Left forelimb (tissue), 1 donor: ENCODE measurements around the gene PKD1L1.
A peak's percentile ranks its signal among the peaks of the same experiment; 100 is the strongest.
"Not testable (repeated sequence)": the region's sequence is repeated elsewhere in the genome, so short reads cannot be mapped to it uniquely, and the experiment has no call there.

Experiments
- DNase-seq: peaks from one replicate; pipeline ENCODE4 v3.0.0-alpha.2; 2018; ENCODE audit warnings: low spot score

The PKD1L1 gene

DNA sequence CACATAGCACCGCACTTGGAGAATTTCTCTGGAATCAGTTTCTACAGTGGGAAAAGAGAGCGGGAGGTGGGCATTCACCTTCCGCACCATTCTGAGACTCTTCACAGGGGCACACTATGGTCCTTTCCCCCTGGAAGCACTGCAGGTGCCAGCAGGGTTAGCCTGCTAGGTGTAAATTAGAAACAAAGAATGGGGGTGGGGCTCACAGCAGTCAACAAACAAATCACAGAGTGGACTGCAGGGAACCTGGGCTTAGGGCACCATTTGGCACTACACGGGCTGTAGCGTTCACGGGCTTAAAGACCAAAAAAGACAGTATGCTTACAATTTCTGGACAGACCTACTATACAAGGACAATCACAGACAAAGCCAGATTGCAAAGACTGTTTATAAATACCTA lies 8.0 kb upstream of the PKD1L1 start:
- DNase-seq, result peak; percentile 41

DNA sequence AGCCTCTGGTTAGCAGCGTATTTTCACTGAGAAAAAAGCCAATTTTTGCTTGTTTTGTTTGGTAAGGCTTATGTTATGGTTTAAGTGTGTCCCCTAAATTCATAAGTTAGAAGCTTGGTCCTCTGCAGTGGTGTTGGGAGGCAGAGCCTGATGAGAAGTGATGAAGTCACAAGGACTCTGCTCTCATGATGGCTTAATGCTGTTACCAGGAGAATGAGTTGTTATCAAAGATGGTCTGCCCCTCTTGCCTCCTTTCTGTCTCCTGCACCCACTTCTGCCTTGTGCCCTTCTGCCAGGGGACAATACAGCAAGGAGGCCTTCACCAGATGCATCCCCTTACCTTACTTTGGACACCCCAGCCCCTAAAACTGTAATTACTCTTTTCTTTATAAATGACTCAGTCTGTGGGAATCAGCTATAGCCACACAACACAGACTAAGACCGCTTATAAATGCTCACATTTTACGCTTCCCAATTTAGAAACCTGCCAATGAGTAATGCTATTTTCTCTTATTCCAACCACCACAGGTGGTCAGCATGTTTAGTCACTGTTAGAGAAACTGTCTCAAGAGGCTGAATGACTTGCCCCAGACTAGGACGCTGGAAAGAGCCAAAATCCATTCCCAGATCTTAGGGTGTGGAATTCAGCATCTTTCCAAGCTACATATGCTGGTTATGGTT lies 6.1 kb upstream of the PKD1L1 start:
- DNase-seq, result peak; percentile 37

DNA sequence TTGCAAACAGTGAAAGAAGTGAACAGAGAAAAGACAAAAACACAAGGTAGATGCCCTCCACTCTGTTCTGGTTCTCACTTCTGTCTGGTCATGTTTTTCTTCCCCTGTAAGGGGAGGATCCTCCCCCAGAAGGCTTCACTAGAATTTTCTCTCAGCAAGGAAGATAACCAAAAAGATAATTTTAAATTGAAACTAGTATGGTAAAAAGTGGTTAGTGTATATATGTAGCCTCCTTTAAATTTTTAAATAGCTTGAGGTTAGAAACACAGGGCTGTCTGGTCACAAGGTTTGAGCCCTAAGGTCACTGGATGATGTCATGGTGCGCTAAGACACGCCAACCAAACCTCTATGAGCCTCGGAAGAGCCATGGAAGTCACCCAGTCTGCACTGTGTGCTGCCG lies 5.6 kb upstream of the PKD1L1 start:
- DNase-seq, result peak; percentile 6

DNA sequence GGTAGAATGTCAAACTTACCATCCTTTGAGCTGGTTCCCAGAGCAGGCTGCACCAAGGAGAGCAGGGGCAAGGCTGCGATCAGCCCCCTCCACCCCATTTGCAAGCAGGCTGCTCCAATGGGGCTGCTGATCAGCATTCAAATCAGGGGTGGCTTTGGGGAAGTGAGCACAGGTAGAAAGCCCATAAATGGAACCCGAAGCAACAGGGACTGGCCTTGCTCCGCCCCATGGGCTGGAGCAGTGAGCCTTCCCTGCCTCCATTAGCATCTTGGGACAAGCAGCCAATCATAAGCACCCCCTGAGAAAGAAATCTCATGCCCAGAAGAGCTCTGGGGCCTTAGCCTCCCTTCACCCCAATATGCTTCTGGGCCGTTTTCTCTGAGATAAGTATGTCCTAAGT lies 4.0 kb upstream of the PKD1L1 start:
- peak; percentile 11 for DNase-seq

DNA sequence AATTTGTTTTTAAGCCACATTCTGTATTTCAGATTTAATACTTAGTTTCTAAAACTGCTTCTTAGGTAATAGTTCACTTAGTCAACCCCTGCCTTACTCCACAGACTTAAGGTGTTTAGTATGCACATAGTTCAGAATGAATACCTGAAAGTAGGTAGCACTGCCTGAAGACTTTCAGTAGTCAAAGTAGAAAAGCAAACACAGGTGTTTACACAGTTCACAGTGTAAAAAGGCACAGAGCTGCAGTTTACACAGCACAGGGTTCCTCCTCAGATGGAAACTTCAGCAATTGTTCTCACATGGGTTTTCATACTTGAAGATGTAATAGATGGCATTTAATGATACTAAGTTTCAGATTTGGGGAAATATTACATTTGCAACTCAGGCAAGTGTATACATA lies 3.1 kb upstream of the PKD1L1 start:
- no peak for DNase-seq

DNA sequence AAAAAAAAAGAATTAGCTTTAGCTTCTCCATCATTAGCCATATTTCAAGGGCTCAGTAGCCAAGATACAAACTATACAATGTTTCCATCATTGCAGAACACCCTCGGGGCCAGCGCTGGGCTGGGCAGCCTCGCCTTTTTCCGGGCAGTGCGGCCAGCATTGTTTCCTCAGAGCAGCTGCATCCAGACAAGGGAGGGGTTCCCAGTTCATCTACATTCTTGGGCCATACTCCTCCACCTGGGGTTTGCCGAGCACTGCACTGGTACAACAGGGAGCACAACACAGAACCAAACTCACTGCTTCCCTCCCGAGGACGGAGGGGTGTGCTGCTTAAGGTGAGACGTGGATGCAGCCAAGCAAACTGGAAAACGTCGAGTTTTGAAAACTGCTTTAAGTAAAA lies 2.4 kb upstream of the PKD1L1 start:
- DNase-seq, result no peak

DNA sequence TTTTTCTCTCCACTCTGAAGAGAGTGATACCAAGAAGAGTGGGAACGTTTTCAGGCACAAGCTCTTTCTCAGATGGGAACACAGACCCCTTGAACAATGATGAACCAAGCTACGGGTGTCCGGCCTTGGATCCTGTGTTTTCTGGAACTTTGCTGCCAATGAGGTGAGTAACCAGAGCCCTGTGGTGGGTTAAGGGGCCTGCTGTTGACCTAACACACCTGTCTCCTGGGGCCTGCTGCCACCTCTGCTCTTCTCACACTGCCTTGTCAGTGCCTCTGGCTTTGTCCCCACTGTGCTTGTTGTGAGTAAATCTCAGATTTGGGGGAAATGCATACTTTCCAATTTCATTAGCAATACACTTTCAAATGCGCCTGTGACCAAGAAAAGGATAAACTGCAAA lies 1.4 kb upstream of the PKD1L1 start:
- DNase-seq, result no peak

DNA sequence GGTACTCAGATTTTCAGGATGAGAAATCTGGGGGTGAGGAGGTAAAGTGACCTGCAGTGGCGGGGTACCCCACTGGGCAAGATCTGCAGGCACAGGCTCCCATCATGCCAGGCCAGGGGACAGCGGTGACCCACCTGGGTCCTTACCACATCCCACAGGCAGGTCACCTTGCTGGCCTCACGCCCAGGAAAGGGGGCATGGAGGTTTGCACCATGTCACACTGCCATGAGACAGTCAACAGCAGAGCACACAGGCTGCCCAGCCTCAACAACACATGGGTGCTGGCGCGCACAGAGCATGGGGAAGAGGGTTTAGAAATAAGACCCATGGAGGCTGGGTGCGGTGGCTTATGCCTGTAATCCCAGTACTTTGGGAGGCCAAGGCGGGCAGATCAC lies 914 bp downstream of the PKD1L1 start:
- DNase-seq, result no peak

DNA sequence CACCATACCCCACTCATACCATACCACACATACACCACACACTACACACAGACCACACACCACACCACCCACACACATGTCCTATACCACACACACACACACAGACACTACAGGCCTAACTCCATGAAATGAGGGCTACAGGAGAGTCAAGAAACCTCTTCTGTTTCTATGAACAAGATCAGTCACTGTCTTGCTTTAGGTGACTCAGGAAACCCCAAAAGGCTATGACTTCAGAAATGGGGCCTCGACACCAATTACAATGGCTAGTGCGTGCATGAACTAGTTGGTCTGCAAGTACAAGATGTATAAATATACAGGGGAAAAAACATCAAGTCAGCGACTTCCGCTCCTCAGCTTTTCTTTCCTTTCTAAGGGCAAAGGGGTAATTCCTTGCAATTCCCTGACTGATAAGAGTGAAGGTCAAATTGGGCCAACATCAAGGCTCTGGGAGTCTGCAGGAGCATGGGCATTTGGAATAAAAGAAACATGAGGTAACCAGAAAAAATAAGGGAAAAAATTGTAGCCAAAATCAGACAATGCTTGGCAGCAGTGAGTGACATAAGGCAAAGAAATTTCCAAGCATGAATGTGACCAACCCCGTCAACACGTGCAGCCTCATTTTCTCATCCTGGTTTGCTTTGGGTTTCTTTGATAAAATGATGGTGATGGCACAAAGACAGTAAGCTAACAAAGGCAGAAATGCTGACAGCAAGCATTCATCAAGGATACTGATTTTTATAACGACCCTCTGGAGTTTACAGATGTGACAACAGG lies 1.5 kb downstream of the PKD1L1 start:
- no peak for DNase-seq

DNA sequence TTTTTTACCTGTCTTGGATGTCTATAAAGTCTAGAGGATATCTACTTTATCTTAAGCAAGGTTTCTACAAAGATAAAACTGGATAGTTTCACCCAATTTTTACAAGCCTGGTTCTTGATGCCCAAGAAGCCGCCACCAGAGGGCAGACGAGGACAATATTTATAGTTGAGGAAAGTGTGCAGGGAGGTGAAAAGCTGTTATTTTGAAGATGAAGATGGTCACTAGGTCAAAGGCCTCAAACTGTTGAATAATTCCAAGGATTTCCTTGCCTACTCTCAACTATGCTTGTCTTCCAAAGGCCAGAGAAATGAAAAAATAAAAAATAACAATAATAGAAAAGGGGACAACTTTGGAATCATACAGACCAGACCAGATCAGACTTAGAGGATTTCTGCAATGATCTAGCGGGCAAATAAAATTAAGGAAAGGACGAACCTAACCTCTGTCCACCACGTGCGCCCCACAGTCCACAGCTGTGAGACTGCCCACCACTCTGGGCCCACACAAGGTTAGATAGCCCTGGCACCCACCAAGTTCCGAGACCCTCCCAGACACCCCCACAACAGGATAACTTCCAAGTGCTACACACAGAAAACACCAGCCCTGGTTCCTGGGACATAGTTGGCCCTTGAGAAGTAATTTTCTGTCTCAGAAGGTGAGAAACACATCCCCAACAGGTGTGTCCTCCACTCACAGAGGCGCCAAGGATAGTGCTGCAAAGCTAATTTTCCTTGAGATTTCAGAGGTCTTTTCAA lies 2.8 kb downstream of the PKD1L1 start:
- DNase-seq, result no peak

DNA sequence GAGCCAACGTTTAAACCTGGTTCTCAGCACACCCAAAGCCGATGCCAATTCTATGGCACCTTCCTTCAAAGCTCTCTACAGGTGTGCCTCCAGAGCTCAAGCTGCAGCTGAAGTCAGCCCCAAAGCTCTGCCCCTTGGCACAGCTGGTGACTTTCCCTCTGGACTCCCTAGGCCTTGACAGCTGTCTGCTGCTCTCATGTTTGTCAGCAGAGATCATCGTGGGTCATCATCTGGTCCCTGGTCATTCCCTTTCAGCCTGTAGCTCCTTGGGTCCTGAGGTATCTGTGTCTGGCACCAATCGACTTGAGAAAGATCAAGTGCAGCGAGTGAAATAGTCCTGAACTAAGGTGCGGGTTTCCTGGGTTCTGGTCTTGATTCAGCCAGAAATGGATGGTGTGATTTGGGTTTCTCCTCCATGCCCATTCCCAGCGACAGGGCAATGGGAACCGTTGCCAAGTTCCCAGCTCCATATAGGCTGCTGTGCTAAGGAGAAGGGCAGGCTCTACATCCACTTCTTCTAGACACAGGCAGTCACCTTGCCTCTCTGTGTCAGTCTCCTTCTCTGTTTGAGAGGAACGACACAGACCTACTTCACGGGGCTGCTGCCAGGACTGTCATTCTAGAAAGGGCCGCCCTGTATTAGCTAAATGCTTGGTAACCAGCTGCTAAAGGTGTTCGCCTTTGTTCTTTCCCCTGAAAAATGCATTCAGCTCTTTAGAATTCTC lies 3.6 kb downstream of the PKD1L1 start:
- DNase-seq, result no peak

DNA sequence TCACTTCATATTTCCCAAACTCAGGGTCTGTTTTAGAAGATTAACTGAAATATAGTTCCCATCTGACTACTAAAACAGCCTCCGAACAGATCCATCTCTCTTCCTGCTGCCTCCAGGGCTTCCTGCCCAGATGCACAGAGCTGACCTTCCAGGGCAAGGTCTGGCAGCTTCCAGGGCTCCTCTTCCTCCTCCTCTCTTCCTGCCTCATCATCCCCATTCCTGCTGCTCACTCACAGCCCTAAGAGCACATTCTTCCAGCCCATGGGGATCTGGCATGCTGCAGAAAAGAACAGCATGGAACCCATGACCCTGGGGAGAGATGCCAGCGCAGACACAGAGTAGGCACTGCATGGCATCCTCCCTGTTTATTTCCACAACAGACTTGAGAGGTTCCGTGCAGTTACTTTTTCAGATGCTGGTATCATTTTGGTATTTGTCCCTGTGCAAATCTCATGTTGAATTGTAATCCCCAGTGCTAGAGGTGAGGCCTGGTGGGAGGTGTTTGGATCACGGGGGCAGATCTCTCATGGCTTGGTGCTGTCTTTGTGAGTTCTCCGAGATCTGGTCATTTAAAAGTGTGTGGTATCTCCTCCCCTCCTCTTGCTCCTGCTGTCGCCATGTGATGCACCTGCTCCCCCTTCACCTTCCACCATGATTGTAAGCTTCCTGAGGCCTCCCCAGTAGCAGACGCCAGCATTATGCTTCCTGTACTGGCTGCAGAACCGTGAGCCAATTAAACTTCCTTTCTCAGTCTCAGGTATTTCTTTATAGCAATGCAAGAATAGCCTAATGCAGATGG lies 4.4 kb downstream of the PKD1L1 start:
- no peak for DNase-seq

DNA sequence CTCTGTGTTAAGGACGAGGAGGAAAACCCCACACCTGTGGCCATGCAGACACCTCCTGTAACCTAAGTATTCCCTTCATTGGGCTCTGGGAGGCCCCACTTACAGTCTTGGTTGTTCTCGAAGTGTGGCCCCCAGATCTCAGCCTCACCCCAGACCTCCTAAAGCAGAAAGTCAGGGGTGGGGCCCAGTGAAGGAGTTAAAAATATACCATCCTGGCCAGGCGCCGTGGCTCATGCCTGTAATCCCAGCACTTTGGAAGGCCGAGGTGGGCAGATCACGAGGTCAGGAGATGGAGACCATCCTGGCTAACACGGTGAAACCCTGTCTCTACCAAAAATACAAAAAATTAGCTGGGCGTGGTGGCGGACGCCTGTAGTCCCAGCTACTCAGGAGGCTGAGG lies 5.6 kb downstream of the PKD1L1 start:
- not testable (repeated sequence) for DNase-seq

DNA sequence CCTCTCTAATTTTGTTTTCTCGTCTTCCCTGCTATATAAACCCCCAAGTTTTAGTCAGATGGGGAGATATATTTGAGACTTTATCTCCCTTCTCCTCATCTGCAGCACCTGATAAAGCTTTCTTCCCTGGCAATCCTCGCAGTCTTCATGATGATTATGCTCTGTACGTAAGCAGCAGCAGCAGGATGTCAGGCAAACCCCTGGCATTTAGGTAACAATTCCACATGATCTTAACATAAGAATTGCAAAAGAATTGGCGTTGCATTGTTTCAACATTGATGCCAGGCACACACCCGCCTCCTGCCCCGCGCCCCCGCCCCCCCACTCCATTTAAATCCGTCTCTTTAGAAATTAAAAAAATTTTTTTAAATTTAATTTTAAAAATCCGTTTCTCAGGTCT lies 6.1 kb downstream of the PKD1L1 start:
- no peak for DNase-seq

DNA sequence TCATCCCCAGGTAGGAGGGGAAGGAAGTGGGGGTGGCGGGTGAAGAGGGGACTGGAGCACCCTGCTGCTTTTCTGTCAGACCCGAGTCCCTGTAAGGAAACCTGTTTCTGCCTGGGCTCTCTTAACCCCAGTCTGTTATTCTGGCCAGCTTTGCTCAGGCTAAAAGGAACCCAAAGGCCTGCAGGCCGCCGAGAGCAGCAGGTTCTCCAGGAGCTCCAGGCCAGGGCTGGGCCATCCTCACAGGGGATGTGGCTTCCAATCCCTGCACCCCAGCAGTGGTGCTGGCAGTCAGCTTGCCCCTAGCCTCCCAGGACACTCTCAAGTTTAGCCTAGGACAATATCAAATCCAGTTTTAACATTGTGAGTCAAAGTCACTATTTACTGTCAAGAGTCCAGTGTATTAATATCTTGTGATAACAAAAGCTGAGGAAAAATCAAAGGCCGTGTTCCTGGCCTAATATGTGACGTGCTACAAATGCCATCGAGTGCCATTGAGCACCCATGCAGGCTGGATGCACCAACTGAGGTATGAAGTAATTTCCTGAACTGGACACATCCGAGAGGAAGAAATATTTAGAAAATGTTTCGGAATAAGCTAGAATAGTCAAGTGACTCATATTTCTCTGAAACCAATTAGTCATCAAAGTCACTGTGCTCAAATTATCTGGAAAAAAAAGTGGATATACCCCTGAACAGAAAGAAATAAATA lies 7.0 kb downstream of the PKD1L1 start:
- DNase-seq, result no peak

DNA sequence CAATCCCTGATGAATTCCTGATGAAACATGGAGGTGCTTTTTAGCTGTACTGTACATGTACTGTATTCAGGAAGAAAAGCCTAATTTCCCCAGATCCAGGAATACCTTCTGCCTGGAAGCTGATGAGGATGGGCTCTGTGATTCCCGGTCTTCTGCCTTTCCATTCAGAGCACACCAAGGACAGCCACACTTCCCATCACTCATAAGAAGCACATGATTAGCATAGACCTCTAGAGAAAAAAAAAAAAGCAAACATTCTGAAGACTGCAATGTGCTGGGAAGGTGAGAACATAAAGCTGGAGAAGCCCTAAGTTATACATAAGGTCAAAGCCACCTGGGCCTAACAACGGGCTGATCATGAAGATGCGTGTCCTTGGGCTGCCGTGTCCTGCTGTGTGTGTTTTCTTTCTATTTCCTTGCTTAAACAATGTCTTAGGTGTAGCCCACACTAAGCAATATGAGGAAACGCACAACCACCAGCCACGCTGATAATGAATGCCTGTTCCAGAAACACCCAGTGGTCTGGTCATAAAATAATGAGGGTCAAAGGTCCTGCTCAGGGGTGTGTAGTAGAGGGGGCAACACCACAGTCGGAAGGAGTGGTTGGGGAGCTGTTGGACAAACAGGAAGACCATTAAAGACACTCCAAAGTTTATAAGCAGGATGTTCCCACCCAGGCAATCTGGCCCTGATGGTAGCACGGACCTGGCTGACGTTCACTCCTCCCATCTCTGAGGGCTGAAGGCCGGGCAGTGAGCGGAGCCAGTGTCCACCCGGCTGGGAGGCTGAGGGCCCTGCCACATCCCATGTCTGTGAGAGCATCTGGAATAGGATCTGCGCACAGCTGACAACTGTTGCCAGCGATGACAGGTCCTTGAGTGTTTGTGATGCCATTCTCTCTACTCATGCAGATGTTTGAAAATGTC lies 7.9 kb downstream of the PKD1L1 start:
- DNase-seq, result no peak

DNA sequence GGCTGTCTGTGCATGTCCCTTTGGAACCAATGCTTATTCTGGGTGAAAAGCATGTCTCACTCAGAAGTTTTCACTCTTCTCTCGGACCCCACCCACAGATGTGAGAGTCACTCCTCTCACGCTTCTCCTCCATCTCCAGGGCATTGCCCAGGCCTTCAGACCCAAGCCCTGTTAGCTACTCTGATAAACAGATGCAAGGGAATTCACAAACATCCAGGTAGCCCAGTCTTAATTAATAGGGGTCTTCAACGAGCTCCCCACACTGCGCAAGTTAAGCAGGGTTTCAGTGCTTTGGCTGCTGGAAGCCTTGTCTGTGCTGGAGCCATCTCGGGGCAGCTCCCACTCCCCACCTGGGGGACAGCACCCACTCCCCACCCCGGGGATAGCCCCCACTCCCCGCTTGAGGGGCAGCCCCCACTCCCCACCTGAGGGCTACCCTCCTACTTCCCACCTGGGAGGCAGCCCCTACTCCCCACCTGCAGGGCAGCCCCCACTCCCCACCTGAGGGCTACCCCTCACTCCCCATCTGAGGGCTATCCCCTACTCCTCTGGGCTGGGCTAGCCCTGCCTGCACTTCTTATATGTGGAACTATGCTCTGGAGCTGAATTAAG lies 8.7 kb downstream of the PKD1L1 start:
- DNase-seq, result no peak

DNA sequence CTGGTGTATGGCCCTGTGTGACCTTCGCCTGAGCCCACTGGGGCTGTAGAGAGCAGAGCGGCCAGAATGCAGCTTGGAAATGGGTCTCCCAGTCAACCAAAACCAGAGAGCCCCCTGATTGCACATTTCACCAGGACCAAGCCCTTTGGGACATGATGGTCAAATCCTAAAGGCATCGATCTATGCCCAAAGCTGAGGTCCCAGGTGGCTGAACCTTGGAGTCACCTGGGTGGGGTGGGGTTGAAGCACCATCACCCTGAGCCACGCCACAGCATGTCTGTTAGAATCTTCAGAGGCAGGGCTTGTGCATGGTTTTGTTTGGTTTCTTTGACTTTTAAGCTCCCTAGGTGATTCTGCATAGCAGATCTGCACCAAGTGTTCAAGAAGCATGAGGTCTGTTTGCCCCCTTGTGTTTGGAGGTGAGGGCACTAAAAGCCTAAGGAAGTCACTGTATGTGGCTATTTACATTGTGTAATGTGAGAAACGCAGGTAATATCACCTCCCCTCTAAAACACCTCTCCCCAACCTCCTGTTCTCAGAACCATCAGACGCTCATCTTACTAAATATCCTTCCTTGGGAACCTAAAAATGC lies 9.6 kb downstream of the PKD1L1 start:
- DNase-seq, result no peak
